ENCODE measurements around the gene MYO5A.

The MYO5A gene

DNA sequence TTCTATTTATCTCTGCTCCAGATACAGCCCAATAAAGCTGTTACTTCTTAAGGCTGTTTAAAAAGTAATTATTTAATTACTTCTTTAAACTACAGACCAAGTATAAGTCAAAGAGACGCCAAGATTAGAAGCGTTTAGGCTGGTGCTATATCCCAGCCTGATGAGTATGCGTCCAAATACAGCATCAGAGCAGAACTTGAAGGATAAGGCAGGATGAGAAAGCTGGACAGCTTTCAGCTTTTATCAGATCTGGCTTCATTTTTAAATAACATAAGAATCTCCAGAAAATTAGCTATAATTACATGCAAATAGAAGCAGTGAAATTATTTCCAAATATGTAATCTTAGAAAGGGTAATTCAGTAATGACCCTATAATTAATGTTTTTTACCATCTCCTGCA is 122.8 kb downstream of the MYO5A start:
- Histone ChIP-seq H3K27ac (ENCODE audit: low read depth, low read length, poor library complexity, severe bottlenecking) (no peak overlapping the region), H3K4me2 (ENCODE audit: low read length) (no peak overlapping the region), H3K36me3 (ENCODE audit: insufficient read depth, low read length) (peaks cover 16% of the 10 kb centered on the region; the same call in 1 of the 2 replicates), H3K79me2 (ENCODE audit: insufficient read depth, low read length) (no peaks in the 10 kb centered on the region), H4K20me1 (ENCODE audit: insufficient read depth, low read length) (no peaks in the 10 kb centered on the region), H3F3A (ENCODE audit: insufficient read depth, low read length) (no peaks in the 10 kb centered on the region), H2AFZ (ENCODE audit: low read length) (no peak overlapping the region), H3K4me1 (ENCODE audit: insufficient read depth, low read length, severe bottlenecking) (no peaks in the 10 kb centered on the region), H3K27me3 (ENCODE audit: insufficient read depth, low read length) (no peaks in the 10 kb centered on the region), H3K4me3 (ENCODE audit: low read depth, low read length, poor library complexity, severe bottlenecking) (no peak overlapping the region), H3K9ac (ENCODE audit: low read length) (no peak overlapping the region), H3K9me3 (ENCODE audit: low read length) (no peaks in the 10 kb centered on the region), H3K9me2 (ENCODE audit: low read depth, low read length) (no peaks in the 10 kb centered on the region)
- TF ChIP-seq CTCF (IDR thresholded peaks at IDR 0.05; ENCODE audit: low read length) = no peak
- TF ChIP-seq EZH2 (IDR thresholded peaks at IDR 0.05; ENCODE audit: borderline replicate concordance, low read length) = no peak

DNA sequence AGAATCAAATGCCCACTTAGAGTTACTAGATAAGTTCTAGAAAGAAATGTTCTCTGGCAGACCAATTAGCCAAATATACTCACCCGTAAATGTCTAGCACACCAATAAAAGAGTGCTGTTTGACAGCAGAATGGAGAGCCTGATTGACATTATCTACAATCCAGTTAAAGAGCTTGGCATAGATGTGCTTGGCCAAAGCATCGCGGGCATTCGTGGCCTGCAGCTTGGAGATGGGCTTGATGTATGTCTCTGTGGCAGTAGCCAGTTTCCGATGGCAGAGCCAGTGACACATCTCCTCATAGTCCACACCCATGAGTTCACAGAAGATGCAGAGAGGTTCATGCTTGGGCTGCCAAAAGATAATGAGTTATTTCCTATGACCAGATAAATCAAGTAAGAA is 131.6 kb downstream of the MYO5A start:
- Histone ChIP-seq H3K27ac (ENCODE audit: low read depth, low read length, poor library complexity, severe bottlenecking) (no peak overlapping the region), H3K9me2 (ENCODE audit: low read depth, low read length) (no peaks in the 10 kb centered on the region), H3K4me2 (ENCODE audit: low read length) (no peak overlapping the region), H2AFZ (ENCODE audit: low read length) (no peak overlapping the region), H3K4me3 (ENCODE audit: low read depth, low read length, poor library complexity, severe bottlenecking) (no peak overlapping the region), H3K9me3 (ENCODE audit: low read length) (no peaks in the 10 kb centered on the region), H3K9ac (ENCODE audit: low read length) (no peak overlapping the region), H4K20me1 (ENCODE audit: insufficient read depth, low read length) (no peaks in the 10 kb centered on the region), H3K79me2 (ENCODE audit: insufficient read depth, low read length) (no peaks in the 10 kb centered on the region), H3K36me3 (ENCODE audit: insufficient read depth, low read length) (peaks cover 4% of the 10 kb centered on the region; the same call in 1 of the 2 replicates), H3F3A (ENCODE audit: insufficient read depth, low read length) (no peaks in the 10 kb centered on the region), H3K27me3 (ENCODE audit: insufficient read depth, low read length) (no peaks in the 10 kb centered on the region), H3K4me1 (ENCODE audit: insufficient read depth, low read length, severe bottlenecking) (peaks cover 7% of the 10 kb centered on the region)
- TF ChIP-seq EZH2 (IDR thresholded peaks at IDR 0.05; ENCODE audit: borderline replicate concordance, low read length) (no peak), CTCF (IDR thresholded peaks at IDR 0.05; ENCODE audit: low read length) (no peak)

- no peaks in the 10 kb centered on the region for H3K79me2 ChIP-seq (ENCODE audit: insufficient read depth, low read length)
- H3K4me1 ChIP-seq (ENCODE audit: insufficient read depth, low read length, severe bottlenecking) = peaks cover 7% of the 10 kb centered on the region
- no peak overlapping the region for H3K27ac ChIP-seq (ENCODE audit: low read depth, low read length, poor library complexity, severe bottlenecking)
- no peaks in the 10 kb centered on the region for H3K9me2 ChIP-seq (ENCODE audit: low read depth, low read length)
- H3K9me3 ChIP-seq (ENCODE audit: low read length) = no peaks in the 10 kb centered on the region
- no peak overlapping the region for H3K4me2 ChIP-seq (ENCODE audit: low read length)
- H4K20me1 ChIP-seq (ENCODE audit: insufficient read depth, low read length) = no peaks in the 10 kb centered on the region
- H3K27me3 ChIP-seq (ENCODE audit: insufficient read depth, low read length) = no peaks in the 10 kb centered on the region
- H3K9ac ChIP-seq (ENCODE audit: low read length) = no peak overlapping the region
- TF ChIP-seq EZH2 (IDR thresholded peaks at IDR 0.05; ENCODE audit: borderline replicate concordance, low read length) (no peak), CTCF (IDR thresholded peaks at IDR 0.05; ENCODE audit: low read length) (no peak)
- H2AFZ ChIP-seq (ENCODE audit: low read length) = no peak overlapping the region
- H3K36me3 ChIP-seq (ENCODE audit: insufficient read depth, low read length) = peaks cover 19% of the 10 kb centered on the region; the same call in 1 of the 2 replicates
- H3K4me3 ChIP-seq (ENCODE audit: low read depth, low read length, poor library complexity, severe bottlenecking) = no peak overlapping the region
- H3F3A ChIP-seq (ENCODE audit: insufficient read depth, low read length) = no peaks in the 10 kb centered on the region
Observed at GRCh38 chr15:52394118-52394517, 134.6 kb downstream of the MYO5A start.
